Stromal cell of bone marrow (primary cell): ENCODE results near the gene MICALL1.
"Not testable (repeated sequence)": the region's sequence is repeated elsewhere in the genome, so short reads cannot be mapped to it uniquely, and the experiment has no call there.

ENCODE experiments used
- DNase-seq: peaks from one replicate; pipeline ENCODE4 v3.0.0-alpha.2; 2012; ENCODE audit warnings: low read depth

Gene MICALL1

GRCh38 chr22:37926771-37927636 is 20.9 kb downstream of the MICALL1 start:
- DNase-seq = no peak

GRCh38 chr22:37927637-37927936 is 21.5 kb downstream of the MICALL1 start:
- DNase-seq = no peak

- no peak for DNase-seq
Observed at GRCh38 chr22:37929390-37929789, 23.3 kb downstream of the MICALL1 start.

DNA sequence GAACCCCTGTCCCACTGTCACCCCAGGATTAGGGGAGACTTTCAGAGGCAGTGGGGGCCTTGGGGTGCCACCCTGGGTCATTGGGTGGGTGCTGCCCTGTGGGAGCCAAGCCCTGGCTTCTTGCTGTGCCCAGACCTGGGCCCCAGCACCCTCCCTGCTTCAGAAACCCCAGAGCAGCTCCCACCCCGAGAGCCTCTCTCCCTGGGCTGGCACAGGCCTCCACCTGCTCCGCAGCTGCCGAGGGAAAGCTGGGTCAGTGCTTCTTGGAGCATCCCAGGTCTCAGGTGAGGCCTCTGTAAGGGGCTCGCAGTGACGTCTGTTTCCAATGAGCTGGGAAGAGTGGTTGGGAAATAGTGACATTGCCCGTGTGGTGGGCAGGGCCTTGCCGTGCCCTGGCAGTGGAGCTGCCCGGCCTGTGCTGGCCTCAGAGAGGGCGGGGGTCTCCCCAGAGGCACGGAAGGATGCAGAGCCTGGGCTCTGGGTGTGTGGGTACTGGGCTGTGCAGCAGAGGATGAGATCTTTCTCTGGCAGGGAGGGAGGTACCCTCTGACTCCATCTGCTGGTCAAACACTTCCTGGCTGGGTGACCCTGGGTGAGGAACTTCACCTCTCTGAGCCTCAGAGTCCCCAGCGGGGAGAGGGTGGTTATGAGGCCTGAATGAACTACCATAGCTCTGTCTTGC is 24.3 kb downstream of the MICALL1 start:
- no peak for DNase-seq

DNA sequence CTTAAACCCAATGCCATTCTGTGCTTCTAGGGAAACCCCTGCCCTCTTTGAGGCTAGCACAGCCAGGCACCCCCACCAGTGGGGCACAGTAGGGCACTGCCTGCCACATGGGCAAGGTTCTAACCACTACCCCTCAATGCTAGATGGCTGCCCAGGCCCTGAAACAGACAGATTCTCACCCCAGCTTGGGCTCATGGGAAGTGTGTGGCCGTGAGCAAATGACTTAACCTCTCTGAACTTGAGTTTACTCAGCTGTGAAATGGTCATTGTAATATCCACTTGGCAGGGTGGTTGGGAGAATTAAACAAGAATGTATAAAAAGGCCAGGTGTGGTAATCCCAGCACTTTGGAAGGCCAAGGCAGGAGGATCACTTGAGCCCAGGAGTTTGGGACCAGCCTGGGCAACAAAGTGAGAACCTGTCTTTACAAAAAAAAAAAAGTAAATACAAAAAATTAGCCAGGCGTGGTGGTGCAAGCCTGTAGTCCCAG is 24.9 kb downstream of the MICALL1 start:
- no peak for DNase-seq

- no peak for DNase-seq
Observed at GRCh38 chr22:37931893-37932389, 25.8 kb downstream of the MICALL1 start.

DNA sequence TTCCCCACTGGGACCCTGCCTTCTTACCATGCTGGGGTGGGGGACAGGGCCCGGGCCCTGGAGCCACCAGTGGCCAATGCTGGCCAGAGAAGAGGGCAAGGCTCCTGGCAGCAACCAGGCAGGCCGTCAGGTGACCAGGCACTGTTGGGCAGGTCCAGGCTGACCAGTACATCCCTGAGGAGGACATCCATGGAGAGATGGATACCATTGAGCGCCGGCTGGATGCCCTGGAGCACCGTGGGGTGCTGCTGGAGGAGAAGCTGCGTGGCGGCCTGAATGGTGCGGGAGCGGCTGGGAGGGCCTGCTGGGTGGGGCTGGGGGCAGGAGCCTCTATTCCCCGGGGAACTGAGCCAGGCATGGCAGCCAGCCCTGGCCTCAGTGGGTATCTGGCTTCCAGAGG is 26.3 kb downstream of the MICALL1 start:
- no peak for DNase-seq

DNA sequence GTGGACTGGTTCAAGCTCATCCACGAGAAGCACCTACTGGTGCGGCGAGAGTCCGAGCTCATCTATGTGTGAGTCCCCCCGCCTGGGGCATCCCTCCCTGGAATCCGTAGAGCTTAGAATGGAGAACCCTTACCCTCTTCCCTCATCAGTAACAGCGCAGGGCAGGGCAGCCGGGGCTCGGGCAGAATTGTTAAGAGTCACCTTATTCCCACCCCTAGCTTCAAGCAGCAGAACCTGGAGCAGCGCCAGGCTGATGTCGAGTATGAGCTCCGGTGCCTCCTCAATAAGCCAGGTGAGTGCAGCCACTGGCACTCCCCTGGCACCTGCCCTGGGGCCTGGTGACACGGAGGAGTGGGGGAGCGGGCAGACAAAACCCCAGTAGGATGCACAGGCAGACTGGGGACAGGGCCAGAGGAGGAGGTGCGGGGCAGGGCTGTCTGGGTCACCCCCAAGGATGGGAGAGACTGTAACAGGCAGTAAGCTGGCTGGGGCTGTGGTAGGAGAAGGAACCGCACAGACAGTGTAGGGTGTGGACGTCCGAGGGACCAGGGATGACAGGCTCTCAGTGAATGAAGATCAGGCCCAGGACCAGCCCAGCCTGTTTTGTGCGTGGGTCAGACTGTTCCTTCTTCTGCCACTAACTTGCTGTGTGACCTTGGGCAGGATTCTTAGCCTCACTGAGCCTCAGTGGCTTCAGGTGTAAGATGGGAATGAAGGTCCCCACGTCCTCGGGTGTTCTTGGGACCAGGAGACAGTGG is 26.9 kb downstream of the MICALL1 start:
- no peak for DNase-seq

DNA sequence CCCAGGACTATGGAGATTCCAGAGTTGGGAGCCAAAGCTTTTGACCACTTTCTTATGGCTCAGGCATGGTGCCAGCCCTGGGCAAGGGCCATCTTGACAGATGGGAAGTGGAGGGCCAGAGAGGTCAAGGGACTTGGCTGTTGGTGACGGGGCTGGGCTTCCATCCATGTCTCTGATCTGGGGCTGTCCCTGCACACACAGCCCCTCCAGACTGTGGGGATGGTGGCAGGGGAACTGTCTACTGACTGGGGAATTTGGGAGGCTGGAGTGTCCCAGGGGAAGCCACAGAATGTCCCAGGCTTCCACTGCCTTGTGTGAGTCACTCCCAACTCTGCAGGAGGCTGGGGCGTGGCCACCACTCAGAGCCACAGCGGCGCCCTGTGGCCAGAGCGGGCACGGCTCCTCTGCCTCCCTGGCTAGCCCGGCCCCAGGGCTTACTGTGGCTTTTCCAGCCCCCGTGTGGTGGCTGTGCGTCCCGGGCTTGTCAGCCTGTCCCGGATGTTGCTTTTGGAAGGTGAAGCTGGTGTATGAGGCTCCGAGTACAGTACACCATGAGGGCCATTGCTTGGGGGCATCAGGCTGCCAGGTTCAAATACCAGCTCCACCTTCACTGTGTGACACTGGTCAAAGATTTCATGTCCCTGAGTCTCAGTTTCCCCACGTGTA is 27.7 kb downstream of the MICALL1 start:
- DNase-seq = peak; percentile 80

GRCh38 chr22:37940698-37941376 is 34.7 kb downstream of the MICALL1 start:
- DNase-seq = peak; percentile 77

DNA sequence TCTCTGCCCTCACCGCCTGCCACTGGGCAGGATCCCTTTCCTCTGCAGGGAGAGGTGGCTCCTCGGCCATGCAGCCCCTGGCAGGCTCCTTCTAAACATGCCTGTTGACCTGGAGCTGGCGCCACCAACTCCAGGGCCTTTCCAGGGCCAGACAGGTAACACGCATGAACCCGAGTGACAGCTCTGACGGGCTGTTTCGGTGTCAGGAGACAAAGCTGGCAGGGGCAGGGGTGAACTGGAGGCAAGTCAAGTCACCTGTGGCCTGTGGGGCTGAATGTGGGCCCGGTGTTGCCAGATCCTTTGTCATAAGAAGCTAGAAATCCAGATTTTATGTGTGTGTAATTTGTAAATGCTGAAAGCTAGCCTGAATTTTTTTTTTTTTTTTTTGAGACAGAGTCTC is 36.0 kb downstream of the MICALL1 start:
- DNase-seq = no peak

DNA sequence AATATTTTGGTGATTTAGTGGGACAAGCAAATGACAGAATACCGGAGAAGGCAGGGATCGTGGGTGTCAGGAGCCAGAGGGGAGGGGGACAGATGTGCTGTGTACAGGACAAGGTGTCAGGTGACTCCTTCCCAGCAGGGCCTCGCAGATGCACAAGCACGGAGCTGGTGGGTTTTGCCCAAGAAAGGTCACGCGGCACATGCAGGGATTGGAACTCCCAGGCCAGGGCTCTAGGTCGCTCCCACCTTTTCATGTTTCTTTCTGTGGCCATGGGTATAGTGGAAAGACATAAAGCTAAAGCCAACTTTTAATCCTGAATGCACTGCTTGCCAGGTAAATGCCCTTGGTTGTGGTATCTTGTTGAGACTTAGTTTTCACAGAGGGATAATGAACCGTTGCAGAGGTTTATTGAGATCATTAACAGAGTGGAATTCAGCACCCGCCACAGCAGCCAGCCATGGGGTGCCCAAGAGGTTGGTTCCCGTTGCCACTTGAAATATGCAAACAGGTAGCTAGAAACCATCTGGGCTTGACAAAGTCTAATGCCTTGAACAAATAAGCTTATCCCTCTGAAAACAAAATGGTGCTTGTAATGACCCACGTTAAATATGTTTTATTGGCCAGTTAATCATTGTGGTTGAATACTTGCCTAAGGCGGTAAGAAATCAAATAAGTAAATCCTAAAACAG is 37.2 kb downstream of the MICALL1 start:
- DNase-seq = no peak

DNA sequence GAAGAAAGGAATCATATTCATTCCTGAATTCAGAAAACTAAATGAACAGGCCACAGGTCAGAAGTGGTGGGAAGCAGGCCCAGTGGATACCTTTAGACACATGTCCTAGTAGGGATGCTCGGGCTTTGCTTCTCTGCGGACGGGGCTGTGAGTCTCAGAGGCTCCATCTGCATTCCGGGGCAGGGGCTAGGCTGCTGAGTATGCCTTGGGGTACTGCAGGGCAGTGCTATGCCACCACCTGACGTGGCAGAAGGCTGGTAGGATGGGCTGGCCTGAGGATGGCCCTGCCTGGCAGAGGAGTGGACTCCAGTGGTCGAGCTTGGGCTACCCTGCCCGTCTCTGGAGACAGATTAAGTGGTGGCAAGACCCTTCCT is 37.7 kb downstream of the MICALL1 start:
- DNase-seq = no peak

- DNase-seq = not testable (repeated sequence)
Observed at GRCh38 chr22:37944423-37944822, 38.3 kb downstream of the MICALL1 start.

GRCh38 chr22:37947142-37947795 is 41.2 kb downstream of the MICALL1 start:
- DNase-seq = not testable (repeated sequence)

GRCh38 chr22:37951305-37951704 is 45.2 kb downstream of the MICALL1 start:
- DNase-seq = no peak

- not testable (repeated sequence) for DNase-seq
Observed at GRCh38 chr22:37952629-37953028, 46.5 kb downstream of the MICALL1 start.

DNA sequence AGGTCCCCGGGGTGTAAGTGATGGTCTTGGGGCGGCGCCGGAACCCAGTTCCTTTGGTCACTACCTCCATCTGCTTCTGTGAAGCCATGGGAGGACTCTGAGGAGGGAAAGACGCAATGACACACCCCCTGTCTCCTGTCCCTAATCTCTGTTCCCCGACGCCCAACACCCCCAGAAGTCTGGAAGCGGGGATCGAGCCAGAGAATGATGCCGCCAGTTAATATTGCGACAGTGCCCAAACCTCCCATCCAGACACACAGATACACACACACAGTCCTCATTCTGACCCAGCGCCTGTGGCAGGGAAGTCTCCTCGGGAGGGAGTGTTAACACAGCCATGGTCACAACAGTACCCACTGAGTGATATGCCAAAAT is 47.0 kb downstream of the MICALL1 start:
- no peak for DNase-seq

DNA sequence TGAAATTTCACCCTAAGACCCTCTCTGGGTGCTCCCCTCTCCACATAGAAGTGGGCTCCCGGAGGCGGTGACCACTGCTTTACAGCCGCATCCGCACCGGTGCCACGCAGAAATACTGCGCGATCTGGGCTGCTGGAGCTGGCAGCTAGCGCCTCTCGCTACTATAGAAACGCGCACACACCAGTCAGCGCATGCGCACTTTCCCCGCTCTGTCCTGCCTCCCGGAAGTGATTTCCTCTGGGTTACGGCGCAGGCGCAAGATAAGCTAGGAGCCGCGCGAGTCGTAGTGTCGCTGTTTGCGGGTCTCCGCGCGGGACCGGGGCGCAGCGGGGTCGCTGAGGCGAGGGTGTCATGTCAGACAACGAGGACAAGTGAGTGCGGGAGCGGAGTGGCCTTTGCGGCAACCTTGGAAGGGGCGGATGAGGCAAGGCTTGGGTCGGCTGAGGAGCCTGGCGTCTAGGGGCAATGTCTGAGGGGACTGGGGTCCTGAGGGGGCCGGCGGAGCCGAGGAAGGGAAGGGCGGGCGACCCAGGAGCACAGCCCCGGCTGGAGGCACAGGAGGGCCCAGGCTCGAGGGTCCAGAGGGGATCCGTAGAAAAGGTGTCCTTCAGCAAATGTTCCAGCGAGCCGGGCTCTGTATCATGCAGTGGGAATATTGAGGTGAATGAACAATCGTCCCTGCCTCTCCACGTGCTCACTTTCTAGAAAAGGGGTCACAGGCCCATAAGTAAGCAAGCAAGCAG is 47.5 kb downstream of the MICALL1 start, which contains the start of the genes C22orf23 and POLR2F:
C22orf23 (minus strand) TSS at position 165 of the 743 bp plus-strand sequence. CDS start 452 bp downstream, outside the sequence.
POLR2F (plus strand) TSS at position 263 of the 743 bp plus-strand sequence; CDS start at position 352, 89 bp downstream.
- DNase-seq = peak; percentile 90
